Common myeloid progenitor, CD34-positive (primary cell): ENCODE results near the gene ONECUT1.
A peak's percentile ranks its signal among the peaks of the same experiment; 100 is the strongest.

Experiments
- CTCF ChIA-PET: fragments of 350-600 bp; sonication (Branson Sonifier 250); formaldehyde crosslinking; loops from one replicate; lab custom pipeline; 2021; ENCODE audit warnings: antibody characterized with exemption; lab: Charles Lee
- POLR2A ChIA-PET: fragments of 350-600 bp; sonication (Branson Sonifier 250); formaldehyde crosslinking; loops from one replicate; lab custom pipeline; 2021; ENCODE audit warnings: antibody characterized with exemption; lab: Charles Lee
- DNase-seq, 3 donors: peaks; one replicate each; pipeline versions ENCODE4 v3.0.0 to v3.0.0-alpha.2; 2013
- H3K27ac ChIP-seq, 2 experiments: 1 replicate in 1 of 2; 2 replicates in 1 of 2; pipeline ENCODE4 v1.7.0; 2013; ENCODE audit warnings: inconsistent platforms in 2 of 2, low read length in 2 of 2, mild to moderate bottlenecking in 2 of 2, low read depth in 1 of 2, moderate library complexity in 1 of 2; ENCODE audit not compliant: severe bottlenecking in 2 of 2, insufficient read depth in 1 of 2, poor library complexity in 1 of 2
- H3K27me3 ChIP-seq, 5 experiments: replicated peaks in 2 of 5; 1 replicate in 3 of 5; 2 replicates in 2 of 5; pipeline versions ENCODE4 v1.6.1 to v1.7.0; 2013; ENCODE audit warnings: low read length in 4 of 5, mild to moderate bottlenecking in 2 of 5, moderate library complexity in 2 of 5, inconsistent platforms in 1 of 5; ENCODE audit not compliant: insufficient read depth in 5 of 5, control insufficient read depth in 4 of 5
- H3K36me3 ChIP-seq, 4 experiments: 1 replicate in 2 of 4; 2 replicates in 2 of 4; pipeline versions ENCODE4 v1.6.1 to v1.7.0; 2013; ENCODE audit warnings: low read length in 3 of 4, control low read depth in 1 of 4, mild to moderate bottlenecking in 1 of 4; ENCODE audit not compliant: control insufficient read depth in 4 of 4, insufficient read depth in 4 of 4
- H3K4me1 ChIP-seq, 4 experiments: 1 replicate in 3 of 4; 2 replicates in 1 of 4; pipeline versions ENCODE4 v1.6.1 to v1.7.1; 2013; ENCODE audit warnings: low read length in 3 of 4, mild to moderate bottlenecking in 3 of 4, control low read depth in 1 of 4, inconsistent platforms in 1 of 4, moderate library complexity in 1 of 4; ENCODE audit not compliant: control insufficient read depth in 4 of 4, insufficient read depth in 4 of 4; ENCODE audit errors: control extremely low read depth in 1 of 4
- H3K4me3 ChIP-seq, 7 experiments: 1 replicate in 4 of 7; 2 replicates in 3 of 7; pipeline versions ENCODE4 v1.5.1 to v1.7.0; 2013; ENCODE audit warnings: mild to moderate bottlenecking in 7 of 7, low read length in 6 of 7, moderate library complexity in 6 of 7, inconsistent platforms in 2 of 7, low read depth in 2 of 7, control low read depth in 1 of 7; ENCODE audit not compliant: insufficient read depth in 4 of 7, control insufficient read depth in 1 of 7; ENCODE audit errors: extremely low read depth in 1 of 7
- H3K9me3 ChIP-seq, 5 experiments: 1 replicate in 4 of 5; 2 replicates in 1 of 5; pipeline versions ENCODE4 v1.6.1 to v1.7.1; 2013; ENCODE audit warnings: low read length in 4 of 5, mild to moderate bottlenecking in 2 of 5, inconsistent platforms in 1 of 5, low read depth in 1 of 5, moderate library complexity in 1 of 5; ENCODE audit not compliant: control insufficient read depth in 4 of 5, insufficient read depth in 2 of 5; ENCODE audit errors: control extremely low read depth in 1 of 5
- WGBS: methylation state at CpG from one replicate; pipeline ENCODE4 v1.1.5; 2013; ENCODE audit not compliant: insufficient coverage; 5-methylcytosine and 5-hydroxymethylcytosine counted together

Gene ONECUT1

DNA sequence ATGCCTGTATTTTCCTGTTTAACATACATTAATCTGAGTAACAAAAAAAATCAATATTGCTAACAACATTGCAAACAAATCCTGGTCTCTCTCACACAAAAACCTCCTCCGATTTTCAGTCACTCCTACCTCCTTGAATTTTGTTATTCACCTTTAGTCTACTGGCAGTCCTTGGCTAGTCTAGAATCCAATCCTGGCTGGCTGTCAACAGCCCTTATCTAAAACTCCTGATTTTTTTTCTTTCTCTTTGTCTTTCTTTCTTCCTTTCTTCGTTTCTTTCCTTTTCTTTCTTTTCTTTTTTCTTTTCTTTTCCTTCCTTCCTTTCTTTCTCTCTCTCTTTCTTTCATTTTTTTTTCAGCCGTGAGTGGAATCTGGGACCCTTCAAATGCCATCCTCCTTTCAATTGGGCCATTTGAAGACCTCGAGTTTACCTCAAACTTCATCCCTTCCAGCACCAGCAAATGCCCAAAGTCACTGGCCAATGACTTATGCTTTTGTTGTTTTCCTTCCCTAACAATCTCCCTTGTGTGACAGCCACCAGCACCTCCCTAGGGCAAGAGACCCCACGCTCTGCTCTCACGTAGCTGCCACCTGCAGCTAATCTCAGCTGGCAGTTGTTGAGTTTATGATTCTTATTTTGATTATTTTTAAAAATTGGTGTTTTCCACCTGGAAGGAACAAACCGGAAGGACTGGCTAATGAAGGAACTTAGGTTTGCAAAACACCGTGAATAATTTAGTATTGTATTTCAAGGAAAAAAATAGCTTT is 6.8 kb upstream of the ONECUT1 start:
- Histone ChIP-seq H3K4me3 (no peak overlapping the region), H3K27me3 (peaks cover 29 to 100% (median 74%) of the 10 kb centered on the region in 5 experiments), H3K27ac (no peak overlapping the region), H3K9me3 (peaks cover 0 to 15% (median 7%) of the 10 kb centered on the region in 5 experiments), H3K36me3 (no peaks in the 10 kb centered on the region), H3K4me1 (peaks cover 0 to 18% (median 10%) of the 10 kb centered on the region in 4 experiments)
- POLR2A ChIA-PET: no interaction called here
- DNase-seq: peak in 1 of 3 donors; percentile 13
- CTCF ChIA-PET: interaction anchor here (1.2 to 1.7 kb wide), 4 partner anchors 9 to 15 kb away, joined by 3 to 6 read pairs (median 4); no protein-coding TSS in a partner anchor
- 10% methylated on average over 4 of the region's 8 CpGs for WGBS

DNA sequence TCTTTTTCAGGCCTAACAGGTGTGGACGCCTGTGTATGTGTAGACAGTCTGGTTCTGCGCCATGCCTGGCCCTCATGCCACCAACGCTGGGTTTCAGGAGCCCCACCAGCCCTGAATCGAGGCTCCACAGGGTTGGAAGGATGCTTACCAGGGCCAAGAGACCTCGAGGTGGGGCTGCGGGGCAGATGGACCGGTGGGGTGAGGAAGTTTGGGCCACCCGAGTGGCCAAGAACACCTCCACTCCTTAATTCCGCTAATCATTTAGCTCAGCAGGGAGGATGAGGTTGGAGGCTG is 6.0 kb upstream of the ONECUT1 start:
- peaks cover 29 to 100% (median 68%) of the 10 kb centered on the region in 5 experiments for H3K27me3 ChIP-seq
- H3K36me3 ChIP-seq: no peaks in the 10 kb centered on the region
- no peak overlapping the region for H3K4me3 ChIP-seq
- peaks cover 0 to 20% (median 10%) of the 10 kb centered on the region in 4 experiments for H3K4me1 ChIP-seq
- ChIA-PET CTCF (interaction anchor here (1.1 to 1.4 kb wide), 2 partner anchors 15 to 16 kb away, joined by 3 to 6 read pairs; no protein-coding TSS in a partner anchor), POLR2A (no interaction called here)
- H3K9me3 ChIP-seq: peaks cover 0 to 11% (median 3%) of the 10 kb centered on the region in 5 experiments
- WGBS: 14% methylated on average over 7 of the region's 9 CpGs
- H3K27ac ChIP-seq: no peak overlapping the region
- DNase-seq: no peak

DNA sequence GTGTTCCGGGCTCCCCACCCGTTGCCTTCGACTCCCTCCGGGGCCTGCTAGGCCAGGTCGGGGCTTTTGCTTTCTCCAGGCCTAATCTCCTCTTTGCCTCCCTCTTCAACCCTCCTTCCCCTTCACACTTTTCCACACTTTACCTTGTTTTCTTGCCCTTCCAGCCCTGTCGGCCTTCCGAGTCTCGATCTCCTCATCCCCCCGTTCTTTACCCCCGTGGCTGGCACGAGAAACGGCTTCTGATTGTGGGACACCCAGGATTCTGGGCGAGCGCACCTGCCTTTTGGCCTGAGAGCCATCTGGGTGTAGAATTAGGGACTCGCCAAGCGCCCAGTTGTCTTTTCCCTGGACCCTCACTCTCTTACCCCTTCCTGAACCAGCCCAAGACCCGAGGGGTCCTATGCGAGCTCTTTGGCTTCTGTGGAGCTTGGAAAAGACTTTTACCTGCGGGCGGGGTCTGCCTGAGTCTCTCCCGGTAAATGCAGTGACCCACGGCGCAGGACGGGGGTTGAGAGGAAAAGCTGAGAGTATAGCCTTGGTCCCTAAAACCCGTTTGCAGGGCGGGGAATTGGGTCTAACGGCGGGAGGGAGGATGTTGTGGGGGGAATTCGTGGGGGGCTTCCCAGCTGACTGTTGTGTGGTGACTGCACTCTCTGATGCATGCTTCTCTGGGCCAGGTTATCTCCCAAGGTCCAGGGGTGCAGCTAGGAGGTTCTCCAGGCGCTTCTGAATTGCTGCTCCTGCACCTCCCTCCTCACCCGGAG is 5.5 kb upstream of the ONECUT1 start:
- Histone ChIP-seq H3K27me3 (peaks cover 29 to 100% (median 63%) of the 10 kb centered on the region in 5 experiments), H3K27ac (no peak overlapping the region), H3K9me3 (peaks cover 0 to 9% (median under 1%) of the 10 kb centered on the region in 5 experiments), H3K36me3 (no peaks in the 10 kb centered on the region), H3K4me1 (peaks cover 0 to 21% (median 15%) of the 10 kb centered on the region in 4 experiments), H3K4me3 (no peak overlapping the region)
- DNase-seq: no peak
- POLR2A ChIA-PET: no interaction called here
- WGBS: 6% methylated on average over 29 of the region's 31 CpGs
- CTCF ChIA-PET: interaction anchor here (1.1 kb wide), 1 partner anchor 15 kb away, joined by 3 read pairs; no protein-coding TSS in a partner anchor

DNA sequence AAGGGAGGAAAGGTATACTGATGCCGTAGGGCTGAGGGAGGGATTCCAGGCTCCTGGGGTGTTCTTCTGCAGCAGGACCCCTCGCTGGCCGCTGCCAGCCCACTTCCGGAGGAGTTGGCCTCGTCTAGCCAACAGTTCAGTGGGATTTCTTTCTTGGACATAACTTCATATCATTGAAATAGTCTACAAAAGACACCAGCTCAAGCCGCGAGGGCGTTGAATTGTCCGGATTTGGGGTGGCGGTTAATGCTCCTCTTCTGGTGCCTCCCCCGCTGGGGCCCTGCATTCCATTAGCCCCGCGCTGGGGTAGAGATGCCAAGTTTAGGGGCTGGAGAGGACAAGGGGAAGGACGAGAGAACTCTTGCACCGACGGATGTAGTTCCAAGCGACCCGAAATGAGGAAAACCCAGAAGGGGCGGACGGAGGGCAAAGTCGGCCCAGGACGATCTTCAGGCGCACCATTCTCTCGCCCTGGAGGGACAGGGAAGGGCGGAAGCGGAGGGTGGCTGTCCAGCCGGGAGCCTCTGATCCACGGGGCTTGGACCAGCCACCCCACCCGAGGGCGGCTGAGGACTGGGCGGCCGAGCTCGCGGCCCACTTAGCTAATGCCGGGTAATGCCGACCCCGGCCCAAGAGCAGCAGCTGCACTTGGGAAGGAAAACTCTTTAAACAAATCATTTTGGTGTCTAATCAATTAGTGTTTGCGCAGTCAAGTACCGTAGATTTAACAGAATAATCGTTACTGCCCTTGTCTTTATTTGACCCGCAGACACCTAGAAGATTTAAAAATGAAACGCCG is 4.7 kb upstream of the ONECUT1 start:
- ChIA-PET CTCF (interaction anchor here (1.1 kb wide), 1 partner anchor 15 kb away, joined by 3 read pairs; no protein-coding TSS in a partner anchor), POLR2A (no interaction called here)
- Histone ChIP-seq H3K27me3 (peaks cover 28 to 100% (median 62%) of the 10 kb centered on the region in 5 experiments), H3K4me1 (peaks cover 0 to 26% (median 19%) of the 10 kb centered on the region in 4 experiments), H3K9me3 (peaks cover 0 to 9% (median 0%) of the 10 kb centered on the region in 5 experiments), H3K4me3 (no peak overlapping the region), H3K36me3 (no peaks in the 10 kb centered on the region), H3K27ac (no peak overlapping the region)
- WGBS: 8% methylated on average over 36 of the region's 43 CpGs
- peak in 1 of 3 donors; percentile 3 for DNase-seq

- CTCF ChIA-PET: interaction anchor here (1.3 kb wide), 1 partner anchor 10 kb away, joined by 4 read pairs; no protein-coding TSS in a partner anchor
- peaks cover 0 to 9% (median 0%) of the 10 kb centered on the region in 5 experiments for H3K9me3 ChIP-seq
- H3K36me3 ChIP-seq: no peaks in the 10 kb centered on the region
- no peak overlapping the region for H3K4me3 ChIP-seq
- DNase-seq: no peak
- 67% methylated on average over 5 of the region's 5 CpGs for WGBS
- H3K4me1 ChIP-seq: peaks cover 0 to 36% (median 21%) of the 10 kb centered on the region in 4 experiments
- POLR2A ChIA-PET: no interaction called here
- H3K27ac ChIP-seq: no peak overlapping the region
- H3K27me3 ChIP-seq: peaks cover 18 to 99% (median 59%) of the 10 kb centered on the region in 5 experiments
Observed at GRCh38 chr15:52791776-52792175, 1.6 kb upstream of the ONECUT1 start.

DNA sequence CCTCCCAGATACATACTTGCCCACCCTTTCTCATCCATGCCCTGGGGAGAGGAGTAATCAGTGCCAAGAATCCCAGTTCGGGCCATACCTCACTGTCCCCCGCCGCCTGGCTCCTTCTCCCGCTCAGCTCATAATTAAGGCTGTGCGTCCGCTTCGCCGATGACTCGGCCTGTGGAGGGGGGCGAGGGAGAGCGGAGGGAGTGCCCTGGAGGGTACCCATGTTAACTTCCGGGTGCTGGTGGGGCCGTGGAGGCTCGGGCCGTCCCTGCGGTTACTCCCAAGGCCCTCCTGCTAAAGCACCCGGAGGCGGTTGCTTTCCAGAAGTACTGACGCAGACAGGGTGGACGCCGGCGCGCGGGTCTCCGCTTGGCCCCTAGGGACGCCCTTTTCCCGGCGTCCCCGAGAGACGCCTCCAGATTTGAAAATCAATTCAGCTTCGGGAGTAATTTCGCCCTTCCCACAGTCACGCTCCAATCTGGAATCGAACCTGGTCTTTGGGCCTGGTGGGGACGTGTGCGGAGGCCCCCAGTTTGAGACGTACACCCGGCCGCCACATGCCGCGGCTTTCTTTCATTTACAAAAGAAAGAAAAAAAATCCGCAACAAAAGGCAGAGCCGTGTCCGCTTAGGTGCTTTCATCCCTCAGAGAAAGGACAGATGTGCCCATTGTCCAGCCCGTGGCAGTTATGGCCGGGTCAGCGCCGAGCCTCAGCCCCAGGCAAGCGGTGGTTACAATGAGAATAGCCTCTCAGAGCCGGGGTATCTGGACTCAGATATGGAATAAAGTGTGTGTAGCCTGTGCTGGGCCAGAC is 1.0 kb upstream of the ONECUT1 start:
- Histone ChIP-seq H3K36me3 (no peaks in the 10 kb centered on the region), H3K9me3 (peaks cover 0 to 6% (median 2%) of the 10 kb centered on the region in 5 experiments), H3K4me1 (peaks cover 0 to 36% (median 23%) of the 10 kb centered on the region in 4 experiments), H3K27me3 (peaks cover 12 to 99% (median 57%) of the 10 kb centered on the region in 5 experiments), H3K27ac (no peak overlapping the region), H3K4me3 (peak overlapping the region in 6 of 7 experiments; percentile 23 to 71 (median 49))
- ChIA-PET POLR2A (no interaction called here), CTCF (interaction anchor here (0.8 to 1.1 kb wide), 3 partner anchors 8 to 11 kb away, joined by 3 read pairs; no protein-coding TSS in a partner anchor)
- peak in 1 of 3 donors; percentile 34 for DNase-seq
- 6% methylated on average over 34 of the region's 50 CpGs for WGBS
